Lower leg skin (tissue), 3 donors: ENCODE data around the gene CPEB2.
"Not testable (repeated sequence)": the region's sequence is repeated elsewhere in the genome, so short reads cannot be mapped to it uniquely, and the experiment has no call there.

Source experiments
- CTCF ChIP-seq, 3 donors: fragments of 450-650 bp; IDR thresholded peaks; one replicate each; pipeline ENCODE4 v1.5.1; 2016; ENCODE audit warnings: antibody characterized with exemption in 3 of 3, mild to moderate bottlenecking in 3 of 3, moderate library complexity in 2 of 3
- POLR2A ChIP-seq, 2 donors: fragments of 450-650 bp; IDR thresholded peaks; one replicate each; pipeline ENCODE4 v1.6.1; 2016 to 2017; ENCODE audit warnings: antibody characterized with exemption in 2 of 2, mild to moderate bottlenecking in 1 of 2, moderate library complexity in 1 of 2

GRCh38 chr4:15085762-15086161, 83.5 kb downstream of the CPEB2 start:
- not testable (repeated sequence) for TF ChIP-seq CTCF, POLR2A (IDR thresholded peaks at IDR 0.05)
